Measurements from ENCODE around the gene IL12B. TPM values are rescaled to one million over a fixed set of nuclear protein-coding genes. Genes with fewer than 3 reads are reported as not detected.
"Not testable (repeated sequence)": the region's sequence is repeated elsewhere in the genome, so short reads cannot be mapped to it uniquely, and the experiment has no call there.

IL12B gene
- total RNA-seq, 1 experiment from 2014 or later = not detected

- CTCF ChIA-PET = no interaction called here
- DNase-seq (ENCODE audit: low read depth, low spot score) = no peak
- H3K9me3 ChIP-seq (ENCODE audit: control insufficient read depth, insufficient read depth, low read depth, low read length) = no peaks in the 10 kb centered on the region
- no peaks in the 10 kb centered on the region for H3K4me1 ChIP-seq (ENCODE audit: control insufficient read depth, insufficient read depth, low read length)
- intact Hi-C loops (cut with micrococcal nuclease; ENCODE audit: unreplicated experiment) = no loop called here
- H3K27me3 ChIP-seq (ENCODE audit: control insufficient read depth, insufficient read depth, low read length) = no peaks in the 10 kb centered on the region
- POLR2A ChIA-PET = no interaction called here
- H3K27ac ChIP-seq (ENCODE audit: low read length) = no peak overlapping the region
- no TSS peak for BruUV-seq (replicated peaks)
- no peak overlapping the region for H3K4me3 ChIP-seq (ENCODE audit: low read depth in 2 of 2, low read length in 2 of 2)
- ATAC-seq = no peak
- in situ Hi-C loops (cut with HindIII; ENCODE audit: low pct_unique_long_range_greater_than_20kb, low sequenced_read_pairs) = no loop called here
- no peaks in the 10 kb centered on the region for H3K36me3 ChIP-seq (ENCODE audit: control insufficient read depth, insufficient read depth, low read length)
- TF ChIP-seq TCF7L2 (IDR thresholded peaks at IDR 0.05; ENCODE audit: low read depth, low read length) (no peak), SIN3A (IDR thresholded peaks at IDR 0.05; ENCODE audit: borderline replicate concordance, insufficient read depth, low read depth, low read length) (no peak), REST (IDR thresholded peaks at IDR 0.05; ENCODE audit: insufficient read depth in 1 of 2, low read depth in 2 of 2, low read length in 1 of 2) (no peak), POLR2AphosphoS5 (IDR thresholded peaks at IDR 0.05; ENCODE audit: low read depth, low read length) (no peak), CTCF (IDR thresholded peaks at IDR 0.05) (no peak)
Measured at GRCh38 chr5:159359408-159359807, 29.1 kb upstream of the IL12B start.

- ChIA-PET CTCF (no interaction called here), POLR2A (interaction anchor here (0.6 kb wide), 1 partner anchor 510 kb away, joined by 5 read pairs; no protein-coding TSS in a partner anchor)
- no peak overlapping the region for H3K4me3 ChIP-seq (ENCODE audit: low read depth in 2 of 2, low read length in 2 of 2)
Measured at GRCh38 chr5:159353661-159354252, 23.5 kb upstream of the IL12B start.

GRCh38 chr5:159350644-159351043 lies 20.4 kb upstream of the IL12B start:
- BruUV-seq (replicated peaks); H3K9me3 ChIP-seq (ENCODE audit: control insufficient read depth, insufficient read depth, low read depth, low read length); DNase-seq (ENCODE audit: low read depth, low spot score); H3K4me1 ChIP-seq (ENCODE audit: control insufficient read depth, insufficient read depth, low read length); in situ Hi-C loops (cut with HindIII; ENCODE audit: low pct_unique_long_range_greater_than_20kb, low sequenced_read_pairs); ATAC-seq; POLR2A ChIA-PET; CTCF ChIA-PET; H3K4me3 ChIP-seq (ENCODE audit: low read depth in 2 of 2, low read length in 2 of 2); H3K27ac ChIP-seq (ENCODE audit: low read length); intact Hi-C loops (cut with micrococcal nuclease; ENCODE audit: unreplicated experiment); H3K27me3 ChIP-seq (ENCODE audit: control insufficient read depth, insufficient read depth, low read length); H3K36me3 ChIP-seq (ENCODE audit: control insufficient read depth, insufficient read depth, low read length): not testable (repeated sequence)

More at GRCh38 chr5:159353661-159354252, 23.5 kb upstream of the IL12B start:
- no peaks in the 10 kb centered on the region for H3K36me3 ChIP-seq (ENCODE audit: control insufficient read depth, insufficient read depth, low read length)
- intact Hi-C loops (cut with micrococcal nuclease; ENCODE audit: unreplicated experiment) = no loop called here
- DNase-seq (ENCODE audit: low read depth, low spot score) (no peak), ATAC-seq (no peak)
- BruUV-seq (replicated peaks) = no TSS peak
- no peaks in the 10 kb centered on the region for H3K27me3 ChIP-seq (ENCODE audit: control insufficient read depth, insufficient read depth, low read length)
- no peak overlapping the region for H3K27ac ChIP-seq (ENCODE audit: low read length)
- no peak for TF ChIP-seq SIN3A (IDR thresholded peaks at IDR 0.05; ENCODE audit: borderline replicate concordance, insufficient read depth, low read depth, low read length)
- in situ Hi-C loops (cut with HindIII; ENCODE audit: low pct_unique_long_range_greater_than_20kb, low sequenced_read_pairs) = no loop called here
- no peaks in the 10 kb centered on the region for H3K4me1 ChIP-seq (ENCODE audit: control insufficient read depth, insufficient read depth, low read length)
- no peaks in the 10 kb centered on the region for H3K9me3 ChIP-seq (ENCODE audit: control insufficient read depth, insufficient read depth, low read depth, low read length)

- in situ Hi-C loops (cut with HindIII; ENCODE audit: low pct_unique_long_range_greater_than_20kb, low sequenced_read_pairs); H3K36me3 ChIP-seq (ENCODE audit: control insufficient read depth, insufficient read depth, low read length); H3K27ac ChIP-seq (ENCODE audit: low read length); H3K4me1 ChIP-seq (ENCODE audit: control insufficient read depth, insufficient read depth, low read length); H3K27me3 ChIP-seq (ENCODE audit: control insufficient read depth, insufficient read depth, low read length); POLR2A ChIA-PET; CTCF ChIA-PET; intact Hi-C loops (cut with micrococcal nuclease; ENCODE audit: unreplicated experiment); H3K4me3 ChIP-seq (ENCODE audit: low read depth in 2 of 2, low read length in 2 of 2); H3K9me3 ChIP-seq (ENCODE audit: control insufficient read depth, insufficient read depth, low read depth, low read length); BruUV-seq (replicated peaks); DNase-seq (ENCODE audit: low read depth, low spot score); ATAC-seq: not testable (repeated sequence)
Measured at GRCh38 chr5:159350216-159350615, 19.9 kb upstream of the IL12B start.

Data from Panc1 (cell line).